Loucy (cell line): ENCODE results near the gene LACC1.

Experiments used
- H2AFZ ChIP-seq: fragments of 200-600 bp; sonication (generic); 2 replicates; pipeline ENCODE4 v1.6.0; 2016; ENCODE audit warnings: antibody characterized with exemption, mild to moderate bottlenecking, low read length, moderate library complexity
- H3F3A ChIP-seq: fragments of 200-600 bp; 2 replicates; pipeline ENCODE4 v1.6.0; 2016; ENCODE audit warnings: antibody characterized with exemption, low read depth, mild to moderate bottlenecking
- H3K27me3 ChIP-seq: fragments of 200-600 bp; sonication (generic); 2 replicates; pipeline ENCODE4 v1.6.1; 2014; ENCODE audit warnings: low read length, mild to moderate bottlenecking; ENCODE audit not compliant: insufficient read depth, poor library complexity, severe bottlenecking
- H3K36me3 ChIP-seq: fragments of 200-600 bp; sonication (generic); 2 replicates; pipeline ENCODE4 v1.6.1; 2016; ENCODE audit warnings: low read length; ENCODE audit not compliant: insufficient read depth
- H3K4me1 ChIP-seq: fragments of 200-600 bp; sonication (generic); 2 replicates; pipeline ENCODE4 v1.5.1; 2014; ENCODE audit warnings: low read length, mild to moderate bottlenecking; ENCODE audit not compliant: insufficient read depth, poor library complexity, severe bottlenecking
- H3K4me2 ChIP-seq: fragments of 200-600 bp; sonication (generic); 2 replicates; pipeline ENCODE4 v1.6.0; 2014; ENCODE audit warnings: antibody characterized with exemption, low read length, low read depth, mild to moderate bottlenecking; ENCODE audit not compliant: poor library complexity, severe bottlenecking
- H3K4me3 ChIP-seq: fragments of 200-600 bp; sonication (generic); 2 replicates; pipeline ENCODE4 v1.5.1; 2014; ENCODE audit warnings: low read length, mild to moderate bottlenecking, mixed read lengths; ENCODE audit not compliant: poor library complexity, severe bottlenecking
- H3K79me2 ChIP-seq: fragments of 200-600 bp; sonication (generic); 2 replicates; pipeline ENCODE4 v1.6.1; 2014; ENCODE audit warnings: low read length; ENCODE audit not compliant: insufficient read depth
- H3K9ac ChIP-seq: fragments of 200-600 bp; sonication (generic); 2 replicates; pipeline ENCODE4 v1.6.0; 2014; ENCODE audit warnings: mild to moderate bottlenecking, low read depth, low read length, moderate library complexity; ENCODE audit not compliant: poor library complexity, severe bottlenecking
- H3K9me2 ChIP-seq: fragments of 200-600 bp; sonication (generic); replicated peaks from 2 replicates; pipeline ENCODE4 v1.6.1; 2016; ENCODE audit warnings: low read depth, low read length, mixed read lengths
- H3K9me3 ChIP-seq: fragments of 200-600 bp; sonication (generic); 2 replicates; pipeline ENCODE4 v1.6.1; 2014; ENCODE audit warnings: mild to moderate bottlenecking, antibody characterized with exemption, low read length, low read depth; ENCODE audit not compliant: insufficient read depth
- H4K20me1 ChIP-seq: fragments of 200-600 bp; sonication (generic); 2 replicates; pipeline ENCODE4 v1.6.0; 2014; ENCODE audit warnings: antibody characterized with exemption, low read length, mild to moderate bottlenecking; ENCODE audit not compliant: insufficient read depth, poor library complexity, severe bottlenecking
- EZH2phosphoT487 ChIP-seq: fragments of 200-600 bp; IDR thresholded peaks from 2 replicates; pipeline ENCODE4 v1.6.1; 2018; ENCODE audit warnings: antibody characterized with exemption, mild to moderate bottlenecking, moderate library complexity, borderline replicate concordance
- TF ChIP-seq, protein P1 (sequence below): fragments of 200-600 bp; sonication (generic); conservative IDR thresholded peaks from 2 replicates; pipeline ENCODE4 v1.5.1; 2014; ENCODE audit warnings: mild to moderate bottlenecking, antibody characterized with exemption, low read length

LACC1 gene

DNA sequence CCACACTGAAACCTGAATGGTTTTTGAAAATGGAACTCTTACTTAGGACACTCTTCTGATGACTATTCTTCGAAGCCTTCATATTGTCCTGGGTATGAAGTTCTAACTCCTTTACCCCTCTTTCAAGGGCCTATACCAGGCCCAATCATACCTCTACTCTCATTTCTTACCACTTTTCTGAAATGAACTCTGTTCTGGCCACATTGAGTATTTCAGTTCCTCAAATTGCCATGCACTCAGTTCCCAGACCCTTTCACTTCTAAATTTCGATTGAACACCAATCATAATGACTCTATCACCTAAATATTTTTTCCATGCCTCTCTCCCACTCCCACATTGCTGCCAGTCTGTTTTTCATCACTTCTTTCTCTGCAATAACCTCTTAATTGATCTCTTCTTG lies 53.7 kb downstream of the LACC1 start:
- Histone ChIP-seq H3K27me3 (no peaks in the 10 kb centered on the region), H3K9me3 (no peaks in the 10 kb centered on the region), H3F3A (no peaks in the 10 kb centered on the region), H2AFZ (no peak overlapping the region), H3K9ac (no peak overlapping the region), H3K36me3 (no peaks in the 10 kb centered on the region), H3K9me2 (no peaks in the 10 kb centered on the region), H3K4me2 (no peak overlapping the region), H3K4me1 (no peaks in the 10 kb centered on the region), H3K4me3 (no peak overlapping the region), H3K79me2 (no peaks in the 10 kb centered on the region), H4K20me1 (no peaks in the 10 kb centered on the region)
- TF ChIP-seq EZH2phosphoT487 = no peak
- TF ChIP-seq, protein P1, sequence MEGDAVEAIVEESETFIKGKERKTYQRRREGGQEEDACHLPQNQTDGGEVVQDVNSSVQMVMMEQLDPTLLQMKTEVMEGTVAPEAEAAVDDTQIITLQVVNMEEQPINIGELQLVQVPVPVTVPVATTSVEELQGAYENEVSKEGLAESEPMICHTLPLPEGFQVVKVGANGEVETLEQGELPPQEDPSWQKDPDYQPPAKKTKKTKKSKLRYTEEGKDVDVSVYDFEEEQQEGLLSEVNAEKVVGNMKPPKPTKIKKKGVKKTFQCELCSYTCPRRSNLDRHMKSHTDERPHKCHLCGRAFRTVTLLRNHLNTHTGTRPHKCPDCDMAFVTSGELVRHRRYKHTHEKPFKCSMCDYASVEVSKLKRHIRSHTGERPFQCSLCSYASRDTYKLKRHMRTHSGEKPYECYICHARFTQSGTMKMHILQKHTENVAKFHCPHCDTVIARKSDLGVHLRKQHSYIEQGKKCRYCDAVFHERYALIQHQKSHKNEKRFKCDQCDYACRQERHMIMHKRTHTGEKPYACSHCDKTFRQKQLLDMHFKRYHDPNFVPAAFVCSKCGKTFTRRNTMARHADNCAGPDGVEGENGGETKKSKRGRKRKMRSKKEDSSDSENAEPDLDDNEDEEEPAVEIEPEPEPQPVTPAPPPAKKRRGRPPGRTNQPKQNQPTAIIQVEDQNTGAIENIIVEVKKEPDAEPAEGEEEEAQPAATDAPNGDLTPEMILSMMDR = no peak

DNA sequence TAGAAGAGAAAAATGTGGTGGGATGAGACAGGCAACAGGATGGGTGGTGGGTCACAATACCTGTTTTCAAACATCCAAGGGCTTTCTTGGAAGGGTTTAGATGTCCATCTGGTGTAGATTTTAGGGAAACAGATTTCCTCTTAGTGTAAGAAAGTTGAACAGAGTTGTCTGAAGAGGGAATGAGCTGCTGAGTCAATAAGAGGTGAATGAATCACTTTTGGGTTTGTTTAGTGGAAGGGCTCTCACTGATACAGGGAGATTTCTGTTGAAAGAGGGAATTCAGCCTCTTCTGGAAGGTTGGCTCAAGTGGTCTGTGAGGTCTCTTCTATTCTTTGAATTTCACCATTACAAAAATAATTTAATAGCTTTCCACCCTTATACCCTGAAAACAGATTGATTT lies 54.6 kb downstream of the LACC1 start:
- Histone ChIP-seq H2AFZ (no peak overlapping the region), H3K36me3 (no peaks in the 10 kb centered on the region), H3K9me3 (no peaks in the 10 kb centered on the region), H3F3A (no peaks in the 10 kb centered on the region), H3K27me3 (no peaks in the 10 kb centered on the region), H3K4me1 (peaks cover 7% of the 10 kb centered on the region), H4K20me1 (no peaks in the 10 kb centered on the region), H3K4me2 (no peak overlapping the region), H3K79me2 (no peaks in the 10 kb centered on the region), H3K4me3 (no peak overlapping the region), H3K9me2 (no peaks in the 10 kb centered on the region), H3K9ac (no peak overlapping the region)
- TF ChIP-seq EZH2phosphoT487 = no peak
- TF ChIP-seq, protein P1 = no peak

DNA sequence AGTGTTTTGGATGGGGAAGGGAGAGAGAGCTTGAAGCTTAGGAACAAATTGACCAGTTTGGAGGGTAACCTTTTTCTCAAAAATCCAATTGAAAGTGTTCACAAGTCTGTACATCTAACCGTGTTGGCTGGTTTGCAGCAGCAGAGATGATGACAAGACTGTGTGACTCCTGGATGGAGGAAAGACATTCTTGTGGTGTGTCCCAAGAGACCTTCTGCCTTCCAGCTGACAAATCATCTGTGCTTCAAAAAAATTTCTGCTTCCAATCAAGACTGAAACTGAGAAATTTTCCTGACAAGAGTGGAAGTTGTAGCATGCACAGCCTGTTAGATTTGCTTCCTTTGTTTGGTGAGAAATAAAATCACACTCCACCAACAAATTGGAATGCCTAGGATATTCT lies 56.2 kb downstream of the LACC1 start:
- peaks cover 17% of the 10 kb centered on the region for H3K4me1 ChIP-seq
- TF ChIP-seq EZH2phosphoT487 = no peak
- TF ChIP-seq, protein P1 = no peak
- no peaks in the 10 kb centered on the region for H3K9me3 ChIP-seq
- H3K4me2 ChIP-seq = no peak overlapping the region
- H3K36me3 ChIP-seq = no peaks in the 10 kb centered on the region
- no peaks in the 10 kb centered on the region for H3F3A ChIP-seq
- no peaks in the 10 kb centered on the region for H3K9me2 ChIP-seq
- H3K79me2 ChIP-seq = no peaks in the 10 kb centered on the region
- H3K27me3 ChIP-seq = no peaks in the 10 kb centered on the region
- H3K9ac ChIP-seq = no peak overlapping the region
- H2AFZ ChIP-seq = no peak overlapping the region
- H3K4me3 ChIP-seq = no peak overlapping the region
- H4K20me1 ChIP-seq = no peaks in the 10 kb centered on the region
